Neural crest cell (in vitro differentiated cells): ENCODE results near the gene LARGE1. TPM values are rescaled to one million over a fixed set of nuclear protein-coding genes. Genes with fewer than 3 reads are reported as not detected.

Experiments
- DNase-seq: peaks from one replicate; pipeline ENCODE4 v3.0.0; 2021; ENCODE audit warnings: low read depth, mixed read lengths, low spot score
- H3K27ac Mint-ChIP-seq: one replicate; pipeline ENCODE4 v1.8.0; 2021; ENCODE audit warnings: mild to moderate bottlenecking, mixed read lengths; ENCODE audit not compliant: unreplicated experiment
- H3K27me3 Mint-ChIP-seq: 2 replicates; pipeline ENCODE4 v1.8.0; 2021; ENCODE audit warnings: low read depth, mild to moderate bottlenecking, mixed read lengths
- H3K36me3 Mint-ChIP-seq: 2 replicates; pipeline ENCODE4 v1.8.0; 2021; ENCODE audit warnings: low read depth, mild to moderate bottlenecking, mixed read lengths
- H3K4me1 Mint-ChIP-seq: 2 replicates; pipeline ENCODE4 v1.8.0; 2021; ENCODE audit warnings: mixed read lengths
- H3K4me3 Mint-ChIP-seq: one replicate; pipeline ENCODE4 v1.8.0; 2021; ENCODE audit warnings: mild to moderate bottlenecking, mixed read lengths
- H3K9me3 Mint-ChIP-seq: 2 replicates; pipeline ENCODE4 v1.8.0; 2021; ENCODE audit warnings: mixed read lengths
- total RNA-seq: library from RNA; stranded (reverse); gene quantifications from 2 replicates; pipeline ENCODE4 v1.2.1, GENCODE V29; 2021
- TF ChIP-seq, protein P1 (sequence below): fragments of 200-600 bp; sonication (generic); conservative IDR thresholded peaks from 2 replicates; pipeline ENCODE4 v1.5.0; 2021; ENCODE audit warnings: antibody characterized with exemption, mild to moderate bottlenecking

The LARGE1 gene
- total RNA-seq, 1 donor from 2014 or later, result 33.0 TPM

DNA sequence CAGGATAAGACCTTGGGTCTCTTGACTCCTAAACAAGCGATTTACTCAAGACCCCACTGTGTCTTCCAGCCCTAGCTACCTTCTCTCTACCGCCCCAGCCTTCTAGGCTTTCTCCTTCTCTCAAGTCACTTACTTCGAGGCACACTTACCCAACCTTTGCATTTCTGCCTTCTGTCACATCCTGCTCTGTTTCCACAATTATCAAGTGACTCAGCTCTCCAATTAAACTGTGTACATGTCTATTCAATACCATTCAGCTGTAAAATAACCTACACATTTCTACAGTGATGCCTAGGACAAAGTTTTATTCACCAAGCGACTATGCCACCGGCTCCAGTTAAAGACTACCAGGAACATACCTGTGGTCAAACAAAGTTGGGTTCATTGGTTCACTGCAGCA, 69.0 kb downstream of the LARGE1 start:
- TF ChIP-seq, protein P1, sequence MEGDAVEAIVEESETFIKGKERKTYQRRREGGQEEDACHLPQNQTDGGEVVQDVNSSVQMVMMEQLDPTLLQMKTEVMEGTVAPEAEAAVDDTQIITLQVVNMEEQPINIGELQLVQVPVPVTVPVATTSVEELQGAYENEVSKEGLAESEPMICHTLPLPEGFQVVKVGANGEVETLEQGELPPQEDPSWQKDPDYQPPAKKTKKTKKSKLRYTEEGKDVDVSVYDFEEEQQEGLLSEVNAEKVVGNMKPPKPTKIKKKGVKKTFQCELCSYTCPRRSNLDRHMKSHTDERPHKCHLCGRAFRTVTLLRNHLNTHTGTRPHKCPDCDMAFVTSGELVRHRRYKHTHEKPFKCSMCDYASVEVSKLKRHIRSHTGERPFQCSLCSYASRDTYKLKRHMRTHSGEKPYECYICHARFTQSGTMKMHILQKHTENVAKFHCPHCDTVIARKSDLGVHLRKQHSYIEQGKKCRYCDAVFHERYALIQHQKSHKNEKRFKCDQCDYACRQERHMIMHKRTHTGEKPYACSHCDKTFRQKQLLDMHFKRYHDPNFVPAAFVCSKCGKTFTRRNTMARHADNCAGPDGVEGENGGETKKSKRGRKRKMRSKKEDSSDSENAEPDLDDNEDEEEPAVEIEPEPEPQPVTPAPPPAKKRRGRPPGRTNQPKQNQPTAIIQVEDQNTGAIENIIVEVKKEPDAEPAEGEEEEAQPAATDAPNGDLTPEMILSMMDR, result no peak
- Mint-ChIP-seq H3K4me3 (no peak overlapping the region), H3K27ac (no peak overlapping the region), H3K9me3 (no peaks in the 10 kb centered on the region), H3K36me3 (no peaks in the 10 kb centered on the region), H3K4me1 (peaks cover 48% of the 10 kb centered on the region), H3K27me3 (no peaks in the 10 kb centered on the region)
- no peak for DNase-seq

DNA sequence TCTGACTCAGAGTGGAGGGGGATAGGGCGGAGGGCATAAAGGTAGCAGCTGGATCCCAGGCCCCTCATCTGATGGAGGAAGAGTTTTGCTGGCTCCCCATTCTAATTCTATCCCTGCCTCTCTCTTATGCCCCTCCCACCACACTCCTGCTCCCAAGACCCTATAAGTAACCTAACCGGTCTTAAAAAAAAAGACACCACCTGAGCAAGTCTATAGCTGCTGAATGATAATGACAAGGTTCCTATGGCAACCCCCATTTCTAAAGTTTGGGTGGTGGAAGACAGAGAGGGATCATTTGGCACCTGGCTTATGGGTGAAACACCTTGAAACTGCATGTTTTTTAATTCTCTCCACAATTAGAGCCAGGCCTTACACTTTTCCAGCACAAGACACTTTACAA, 69.6 kb downstream of the LARGE1 start:
- Mint-ChIP-seq H3K27me3 (no peaks in the 10 kb centered on the region), H3K9me3 (no peaks in the 10 kb centered on the region), H3K4me3 (no peak overlapping the region), H3K4me1 (peaks cover 44% of the 10 kb centered on the region), H3K27ac (no peak overlapping the region), H3K36me3 (no peaks in the 10 kb centered on the region)
- DNase-seq, result no peak
- TF ChIP-seq, protein P1, result no peak

DNA sequence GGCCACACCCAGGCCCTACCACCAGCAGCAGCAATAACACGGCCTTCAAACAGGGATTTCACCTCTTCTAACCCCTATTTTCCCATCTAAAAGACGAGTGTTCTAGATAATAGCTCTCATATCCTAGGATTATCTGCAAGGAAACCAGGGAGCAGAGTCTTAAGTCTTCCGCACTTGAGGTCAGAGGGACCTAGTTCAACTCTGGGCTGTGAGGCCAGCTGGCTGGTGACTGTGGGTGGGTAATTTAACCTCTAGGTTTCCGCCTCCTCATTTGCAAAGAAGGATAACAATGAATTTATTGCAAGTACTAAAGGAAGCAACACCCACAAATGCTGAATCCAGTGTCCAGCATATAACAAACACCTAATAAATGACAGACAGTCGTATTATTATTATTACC, 70.1 kb downstream of the LARGE1 start:
- peak overlapping the region; percentile 36 for H3K27ac Mint-ChIP-seq

DNA sequence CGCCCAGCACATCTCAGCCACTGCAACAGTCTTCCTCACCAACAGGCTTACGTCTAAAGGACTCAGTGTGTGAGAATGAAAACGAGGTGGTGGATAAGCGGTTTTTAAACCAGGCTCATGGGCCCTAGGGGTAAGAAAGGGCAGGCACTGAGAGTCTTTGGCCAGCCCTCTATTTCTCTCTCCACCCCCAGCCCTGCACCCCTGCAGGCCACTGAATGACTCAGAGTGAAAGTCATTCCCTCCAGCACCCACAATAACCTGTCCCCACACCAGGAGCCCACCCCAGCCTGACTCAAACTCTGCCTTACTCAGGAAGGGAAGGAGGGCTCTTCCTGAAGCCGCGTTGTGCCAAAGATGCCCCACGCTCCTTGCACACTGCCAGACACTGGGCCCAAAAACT, 72.0 kb downstream of the LARGE1 start:
- Mint-ChIP-seq H3K9me3 (no peaks in the 10 kb centered on the region), H3K36me3 (no peaks in the 10 kb centered on the region), H3K27me3 (no peaks in the 10 kb centered on the region), H3K4me1 (peaks cover 32% of the 10 kb centered on the region), H3K27ac (no peak overlapping the region), H3K4me3 (no peak overlapping the region)
- TF ChIP-seq, protein P1, result no peak
- DNase-seq, result no peak

More for the DNA sequence above, 70.1 kb downstream of the LARGE1 start:
- Mint-ChIP-seq H3K27me3 (no peaks in the 10 kb centered on the region), H3K4me3 (no peak overlapping the region), H3K36me3 (no peaks in the 10 kb centered on the region), H3K9me3 (no peaks in the 10 kb centered on the region), H3K4me1 (peaks cover 43% of the 10 kb centered on the region)
- TF ChIP-seq, protein P1, result no peak
- no peak for DNase-seq

DNA sequence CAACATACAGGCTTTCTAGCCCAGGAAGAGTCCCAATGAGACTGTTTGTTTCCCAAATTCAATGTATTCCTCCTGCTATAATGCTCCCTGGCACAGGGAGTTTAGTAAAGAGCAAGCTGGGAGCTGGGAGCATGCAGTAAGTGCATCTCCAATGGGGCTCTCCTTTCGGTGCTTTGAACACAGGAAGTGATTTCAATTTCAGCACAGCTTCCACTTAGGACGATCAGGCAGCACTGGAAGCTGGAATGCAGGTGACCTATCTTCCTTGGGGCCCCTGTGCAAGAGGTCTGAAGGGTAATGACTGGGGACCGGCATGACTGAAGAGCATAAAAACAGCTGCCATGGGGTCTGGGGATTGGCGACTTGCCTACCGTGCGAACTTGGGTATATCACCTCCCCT, 76.0 kb downstream of the LARGE1 start:
- H3K36me3 Mint-ChIP-seq, result no peaks in the 10 kb centered on the region
- H3K4me3 Mint-ChIP-seq, result no peak overlapping the region
- no peak for DNase-seq
- no peak overlapping the region for H3K27ac Mint-ChIP-seq
- H3K9me3 Mint-ChIP-seq, result no peaks in the 10 kb centered on the region
- H3K27me3 Mint-ChIP-seq, result no peaks in the 10 kb centered on the region
- TF ChIP-seq, protein P1, result no peak
- H3K4me1 Mint-ChIP-seq, result peaks cover 10% of the 10 kb centered on the region
